ENCODE results near the gene TMEM186. TPM values are rescaled to one million over a fixed set of nuclear protein-coding genes. Genes with fewer than 3 reads are reported as not detected.

Gene TMEM186
- total and polyA plus RNA-seq, 9 of the 15 experiments (the other 6 are each of a cell fraction or from before 2014, with no cell fraction given): 10.1 to 33.4 (median 16.4) TPM

- no peak for TF ChIP-seq PPARD (CRISPR knock-in tag; IDR thresholded peaks at IDR 0.05)
- no peak for TF ChIP-seq SMARCA4 (IDR thresholded peaks at IDR 0.05)
- no peak for TF ChIP-seq STAT5B (CRISPR knock-in tag; IDR thresholded peaks at IDR 0.05)
- TF ChIP-seq MXD1 (CRISPR knock-in tag; IDR thresholded peaks at IDR 0.05; ENCODE audit: borderline replicate concordance, poor library complexity, severe bottlenecking): peak; percentile 93
- TF ChIP-seq ZNF318 (IDR thresholded peaks at IDR 0.05; ENCODE audit: borderline replicate concordance in 1 of 2, low read depth in 1 of 2): no peak
- no peak for TF ChIP-seq ZNF3 (CRISPR knock-in tag; IDR thresholded peaks at IDR 0.05)
- no peak for TF ChIP-seq ATF1 (CRISPR knock-in tag; IDR thresholded peaks at IDR 0.05)
- peak; percentile 74 for TF ChIP-seq ATF1 (tag; IDR thresholded peaks at IDR 0.05)
- no peak for TF ChIP-seq ELK1 (CRISPR knock-in tag; IDR thresholded peaks at IDR 0.05)
- peak; percentile 72 for TF ChIP-seq KLF6 (CRISPR knock-in tag; IDR thresholded peaks at IDR 0.05; ENCODE audit: borderline replicate concordance)
- no peak for TF ChIP-seq MYNN (IDR thresholded peaks at IDR 0.05)
- TF ChIP-seq MYNN (CRISPR knock-in tag; IDR thresholded peaks at IDR 0.05): no peak
- TF ChIP-seq FOS (IDR thresholded peaks at IDR 0.05; ENCODE audit: extremely low read depth, insufficient read length): no peak
- TF ChIP-seq MEF2A (IDR thresholded peaks at IDR 0.05; ENCODE audit: control insufficient read depth, low read depth, low read length): no peak
- no peak for TF ChIP-seq TFE3 (CRISPR knock-in tag; IDR thresholded peaks at IDR 0.05)
- no peak for TF ChIP-seq HNRNPH1 (optimal IDR thresholded peaks at IDR 0.05; ENCODE audit: low read depth, low read length)
- TF ChIP-seq POLR2H (tag; IDR thresholded peaks at IDR 0.05; ENCODE audit: low read depth): peak; percentile 62
Observed at GRCh38 chr16:8797364-8798173, at the start of gene TMEM186, which contains the start of gene PMM2 (continued).

Data from K562 (cell line).